Retinal pigment epithelial cell (primary cell): Measurements from ENCODE around the gene ACBD6.
"Not testable (repeated sequence)": the region's sequence is repeated elsewhere in the genome, so short reads cannot be mapped to it uniquely, and the experiment has no call there.

Experiments
- DNase-seq: peaks from one replicate; pipeline ENCODE4 v3.0.0-alpha.2; 2010; ENCODE audit warnings: low read depth
- H3K4me3 ChIP-seq: 2 replicates; pipeline ENCODE4 v1.5.1; 2011; ENCODE audit warnings: mild to moderate bottlenecking, low read length, control low read depth, moderate library complexity
- TF ChIP-seq, protein P1 (sequence below): conservative IDR thresholded peaks from 2 replicates; pipeline ENCODE4 v1.5.1; 2011; ENCODE audit warnings: low read depth, low read length, control low read depth, inconsistent platforms

ACBD6 gene, protein sequence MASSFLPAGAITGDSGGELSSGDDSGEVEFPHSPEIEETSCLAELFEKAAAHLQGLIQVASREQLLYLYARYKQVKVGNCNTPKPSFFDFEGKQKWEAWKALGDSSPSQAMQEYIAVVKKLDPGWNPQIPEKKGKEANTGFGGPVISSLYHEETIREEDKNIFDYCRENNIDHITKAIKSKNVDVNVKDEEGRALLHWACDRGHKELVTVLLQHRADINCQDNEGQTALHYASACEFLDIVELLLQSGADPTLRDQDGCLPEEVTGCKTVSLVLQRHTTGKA

DNA sequence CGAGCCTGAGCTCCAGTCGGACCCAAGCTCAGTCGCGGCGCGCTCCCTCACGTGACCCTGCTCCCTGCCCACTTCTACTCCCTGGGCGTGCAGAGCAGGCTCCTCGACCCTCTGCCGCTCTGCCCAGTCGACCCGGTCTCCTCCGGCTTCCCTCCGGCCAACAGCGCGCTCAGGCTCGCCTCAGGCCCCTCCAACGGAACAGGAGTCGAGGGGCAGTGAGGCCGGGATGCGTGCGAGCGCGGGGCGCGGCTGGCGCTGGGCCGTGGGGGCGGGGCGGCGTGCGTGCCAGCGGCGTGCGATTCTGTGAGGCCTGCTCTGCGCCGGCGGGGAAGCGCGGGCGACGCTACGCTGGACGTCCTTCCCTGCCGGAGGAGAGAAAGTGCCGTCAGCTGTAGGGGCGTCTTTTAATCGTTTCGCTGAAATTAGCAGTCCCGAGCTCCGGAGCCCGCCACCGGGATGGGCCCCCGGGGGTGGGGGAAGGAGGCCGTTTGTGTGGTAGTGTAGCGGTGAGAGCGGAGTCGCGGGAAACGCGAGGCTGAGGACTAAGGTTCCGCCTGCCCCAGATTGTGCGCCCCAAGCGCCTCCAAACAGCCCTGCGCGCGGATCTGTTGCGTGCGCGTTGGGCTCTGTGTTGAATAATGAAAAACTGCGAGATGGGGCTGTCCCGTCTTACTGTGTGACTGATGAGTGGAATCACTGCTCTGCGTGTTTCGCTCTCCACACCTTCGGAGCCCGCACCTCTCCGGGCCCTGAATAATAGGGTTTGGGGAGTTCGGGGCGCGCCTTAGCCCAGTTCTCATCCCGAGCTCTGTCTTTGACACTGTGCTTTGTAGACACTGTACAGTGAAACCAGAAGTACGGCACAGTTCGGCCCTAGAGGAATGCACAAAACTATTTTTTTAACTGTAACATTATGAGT lies at the start of gene ACBD6:
Gene ACBD6 (minus strand): TSS at position 217 of the 919 bp plus-strand sequence. CDS start 311 bp downstream, outside the sequence.
- TF ChIP-seq, protein P1, sequence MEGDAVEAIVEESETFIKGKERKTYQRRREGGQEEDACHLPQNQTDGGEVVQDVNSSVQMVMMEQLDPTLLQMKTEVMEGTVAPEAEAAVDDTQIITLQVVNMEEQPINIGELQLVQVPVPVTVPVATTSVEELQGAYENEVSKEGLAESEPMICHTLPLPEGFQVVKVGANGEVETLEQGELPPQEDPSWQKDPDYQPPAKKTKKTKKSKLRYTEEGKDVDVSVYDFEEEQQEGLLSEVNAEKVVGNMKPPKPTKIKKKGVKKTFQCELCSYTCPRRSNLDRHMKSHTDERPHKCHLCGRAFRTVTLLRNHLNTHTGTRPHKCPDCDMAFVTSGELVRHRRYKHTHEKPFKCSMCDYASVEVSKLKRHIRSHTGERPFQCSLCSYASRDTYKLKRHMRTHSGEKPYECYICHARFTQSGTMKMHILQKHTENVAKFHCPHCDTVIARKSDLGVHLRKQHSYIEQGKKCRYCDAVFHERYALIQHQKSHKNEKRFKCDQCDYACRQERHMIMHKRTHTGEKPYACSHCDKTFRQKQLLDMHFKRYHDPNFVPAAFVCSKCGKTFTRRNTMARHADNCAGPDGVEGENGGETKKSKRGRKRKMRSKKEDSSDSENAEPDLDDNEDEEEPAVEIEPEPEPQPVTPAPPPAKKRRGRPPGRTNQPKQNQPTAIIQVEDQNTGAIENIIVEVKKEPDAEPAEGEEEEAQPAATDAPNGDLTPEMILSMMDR: peak; percentile 13
- DNase-seq: peak; percentile 25
- H3K4me3 ChIP-seq: peak within 1 kb of the TSS; percentile 94

DNA sequence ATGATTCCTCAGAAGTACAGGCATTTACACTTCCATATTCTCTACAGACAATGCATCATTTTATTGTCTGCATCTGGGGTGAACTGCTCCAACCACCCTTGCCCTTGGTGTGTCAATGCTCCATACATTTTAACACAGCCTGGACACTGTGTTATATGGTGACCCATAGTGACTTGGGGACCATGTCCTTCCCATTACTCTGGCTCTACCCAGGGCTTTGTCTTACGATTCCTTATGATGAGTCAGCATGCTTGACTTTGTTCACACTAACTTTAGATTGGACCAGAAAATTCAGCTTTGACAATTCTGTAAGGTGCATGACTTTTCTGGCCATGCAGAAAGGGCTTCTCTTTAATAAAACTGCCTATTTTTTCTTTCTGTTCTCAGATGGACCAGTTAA lies 49.6 kb upstream of the ACBD6 start:
- no peak overlapping the region for H3K4me3 ChIP-seq
- no peak for DNase-seq
- TF ChIP-seq, protein P1: no peak

DNA sequence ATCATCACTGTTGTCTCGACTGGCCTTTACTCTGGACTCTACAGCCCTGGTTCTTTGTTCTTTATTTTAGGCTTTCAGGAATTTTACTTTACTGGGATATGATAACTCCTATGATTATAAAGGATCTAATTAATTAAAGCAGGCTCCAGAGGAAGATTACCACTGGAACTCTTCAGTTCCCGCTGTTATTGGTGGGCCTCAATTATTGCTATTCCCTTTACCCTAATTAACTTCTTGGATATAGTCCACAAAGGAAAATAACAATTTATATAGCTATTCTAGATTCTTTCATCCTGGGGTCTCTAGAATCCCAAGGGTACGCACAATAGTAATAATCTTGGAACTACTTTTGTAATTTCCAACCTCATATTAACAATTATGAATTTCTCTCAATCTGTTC lies 47.9 kb upstream of the ACBD6 start:
- no peak for DNase-seq
- TF ChIP-seq, protein P1: no peak
- H3K4me3 ChIP-seq: no peak overlapping the region

DNA sequence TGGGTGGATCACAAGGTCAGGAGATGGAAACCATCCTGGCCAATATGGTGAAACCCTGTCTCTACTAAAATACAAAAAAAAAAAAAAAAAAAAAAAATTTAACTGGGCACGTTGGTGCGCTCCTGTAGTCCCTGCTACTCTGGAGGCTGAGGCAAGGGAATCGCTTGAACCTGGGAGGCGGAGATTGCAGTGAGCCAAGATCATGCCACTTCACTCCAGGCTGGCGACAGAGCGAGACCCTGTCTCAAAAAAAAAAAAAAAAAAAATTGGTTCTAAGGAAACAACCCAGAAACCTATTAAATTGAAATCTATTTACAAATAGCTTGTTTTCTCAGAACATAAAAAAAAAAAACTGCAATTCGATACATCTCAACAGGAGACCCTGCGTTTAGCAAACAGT lies 47.4 kb upstream of the ACBD6 start:
- not testable (repeated sequence) for DNase-seq, H3K4me3 ChIP-seq

DNA sequence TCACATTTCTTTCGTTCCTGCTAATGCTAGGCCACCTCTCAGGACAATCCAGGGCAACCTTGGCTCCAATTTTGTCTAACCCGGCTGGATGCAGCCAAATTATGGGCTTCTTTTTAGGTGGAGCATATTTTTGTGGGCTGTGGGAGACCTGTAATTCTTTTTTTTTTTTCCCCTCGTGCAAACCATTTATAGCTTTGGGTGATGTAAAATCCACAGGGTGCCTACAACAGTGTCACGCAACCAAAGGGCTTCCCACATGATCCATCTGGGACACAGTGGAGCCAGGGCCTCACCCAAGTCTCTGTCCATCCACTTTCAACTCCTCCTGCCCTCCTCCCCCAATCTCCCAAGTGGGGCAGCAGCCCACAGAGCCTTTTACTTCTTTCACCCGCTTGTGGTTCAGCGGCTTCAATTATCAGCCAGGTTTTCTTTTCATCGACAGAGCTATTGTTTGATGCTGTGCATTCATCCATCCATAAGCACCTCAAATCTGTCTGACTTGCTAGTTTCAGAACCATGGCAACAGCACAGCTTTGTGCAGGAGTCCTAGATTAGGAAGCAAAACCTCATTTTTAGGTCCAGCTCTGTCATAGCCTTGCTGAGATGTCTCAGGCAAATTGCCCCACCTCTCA lies 46.4 kb upstream of the ACBD6 start:
- peak; percentile 48 for DNase-seq
- TF ChIP-seq, protein P1: no peak
- no peak overlapping the region for H3K4me3 ChIP-seq

DNA sequence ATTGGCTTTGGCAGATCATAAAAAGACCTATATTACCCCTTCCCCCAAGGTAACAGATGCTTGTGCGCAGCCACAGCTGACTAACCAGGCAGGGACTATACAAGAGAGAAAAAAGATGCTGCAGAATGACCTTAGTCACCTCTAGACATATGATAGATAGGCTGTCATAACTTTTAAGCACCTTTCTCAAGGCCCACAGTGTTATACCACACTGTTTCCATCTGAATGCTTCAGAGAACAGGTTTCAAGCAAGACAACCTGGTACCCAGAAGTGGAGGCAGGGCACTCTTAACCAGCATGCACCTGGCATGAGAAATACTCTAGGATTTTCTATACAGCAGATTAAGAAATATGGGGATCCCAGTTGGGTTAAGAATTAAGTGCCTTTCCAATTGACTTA lies 43.6 kb upstream of the ACBD6 start:
- no peak for DNase-seq
- TF ChIP-seq, protein P1: no peak
- no peak overlapping the region for H3K4me3 ChIP-seq

DNA sequence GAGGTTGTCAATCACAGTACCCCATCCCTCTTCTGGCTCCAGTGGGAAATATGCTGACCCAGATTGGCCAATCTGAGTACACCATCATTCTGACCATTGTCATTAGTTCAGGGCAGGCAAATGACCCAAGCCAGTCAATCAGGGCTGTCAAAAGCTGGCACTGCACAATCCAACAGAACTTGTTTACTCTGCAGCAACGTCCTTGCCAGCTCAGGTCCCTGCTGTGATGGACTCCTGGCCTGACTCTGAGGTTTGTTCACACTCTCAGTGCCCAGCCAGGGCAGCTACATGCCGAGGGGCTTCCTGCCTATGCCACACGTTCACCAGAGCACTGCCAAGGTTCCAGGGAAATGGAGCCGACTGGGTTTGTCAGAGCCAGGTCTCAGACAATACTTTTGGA lies 41.7 kb upstream of the ACBD6 start:
- no peak overlapping the region for H3K4me3 ChIP-seq
- TF ChIP-seq, protein P1: no peak
- DNase-seq: no peak
